ENCODE data around the gene PCDH12. TPM values are rescaled to one million over a fixed set of nuclear protein-coding genes. Genes with fewer than 3 reads are reported as not detected.

Gene PCDH12
- polyA plus RNA-seq, 2 donors: 0.16 to 0.40 TPM

- Histone ChIP-seq H3K36me3 (ENCODE audit: control insufficient read depth in 2 of 2, insufficient read depth in 2 of 2, low read length in 1 of 2) (no peaks in the 10 kb centered on the region), H3K27me3 (ENCODE audit: control insufficient read depth in 1 of 2, insufficient read depth in 2 of 2, low read length in 2 of 2) (no peaks in the 10 kb centered on the region), H3K9me3 (ENCODE audit: control insufficient read depth in 2 of 2, insufficient read depth in 1 of 2, low read depth in 1 of 2, low read length in 1 of 2) (no peaks in the 10 kb centered on the region), H3K4me1 (ENCODE audit: control insufficient read depth in 2 of 2, insufficient read depth in 2 of 2, low read length in 1 of 2) (no peaks in the 10 kb centered on the region), H3K4me3 (ENCODE audit: low read depth in 1 of 2, low read length in 2 of 2) (no peak overlapping the region), H3K27ac (ENCODE audit: low read depth in 2 of 2, low read length in 1 of 2) (no peak overlapping the region)
- 95 to 96% methylated on average over 2 of the region's 2 CpGs for WGBS, 2 donors
These were observed 8.9 kb upstream of the PCDH12 start for GRCh38 chr5:141966963-141967333.

GRCh38 chr5:141966275-141966962, 8.4 kb upstream of the PCDH12 start:
- Histone ChIP-seq H3K27ac (ENCODE audit: low read depth in 2 of 2, low read length in 1 of 2) (no peak overlapping the region), H3K36me3 (ENCODE audit: control insufficient read depth in 2 of 2, insufficient read depth in 2 of 2, low read length in 1 of 2) (no peaks in the 10 kb centered on the region), H3K4me1 (ENCODE audit: control insufficient read depth in 2 of 2, insufficient read depth in 2 of 2, low read length in 1 of 2) (no peaks in the 10 kb centered on the region), H3K27me3 (ENCODE audit: control insufficient read depth in 1 of 2, insufficient read depth in 2 of 2, low read length in 2 of 2) (no peaks in the 10 kb centered on the region), H3K4me3 (ENCODE audit: low read depth in 1 of 2, low read length in 2 of 2) (no peak overlapping the region), H3K9me3 (ENCODE audit: control insufficient read depth in 2 of 2, insufficient read depth in 1 of 2, low read depth in 1 of 2, low read length in 1 of 2) (no peaks in the 10 kb centered on the region)
- WGBS, 2 donors: 83 to 91% methylated on average over 4 of the region's 4 CpGs

GRCh38 chr5:141965071-141965470, 7.1 kb upstream of the PCDH12 start:
- no peaks in the 10 kb centered on the region for H3K27me3 ChIP-seq (ENCODE audit: control insufficient read depth in 1 of 2, insufficient read depth in 2 of 2, low read length in 2 of 2)

GRCh38 chr5:141963701-141964100, 5.7 kb upstream of the PCDH12 start:
- Histone ChIP-seq H3K36me3 (ENCODE audit: control insufficient read depth in 2 of 2, insufficient read depth in 2 of 2, low read length in 1 of 2) (no peaks in the 10 kb centered on the region), H3K4me3 (ENCODE audit: low read depth in 1 of 2, low read length in 2 of 2) (no peak overlapping the region), H3K27me3 (ENCODE audit: control insufficient read depth in 1 of 2, insufficient read depth in 2 of 2, low read length in 2 of 2) (no peaks in the 10 kb centered on the region), H3K27ac (ENCODE audit: low read depth in 2 of 2, low read length in 1 of 2) (no peak overlapping the region), H3K9me3 (ENCODE audit: control insufficient read depth in 2 of 2, insufficient read depth in 1 of 2, low read depth in 1 of 2, low read length in 1 of 2) (no peaks in the 10 kb centered on the region), H3K4me1 (ENCODE audit: control insufficient read depth in 2 of 2, insufficient read depth in 2 of 2, low read length in 1 of 2) (no peaks in the 10 kb centered on the region)
- WGBS, 2 donors: 58 to 64% methylated on average over 3 of the region's 3 CpGs

More at GRCh38 chr5:141965071-141965470, 7.1 kb upstream of the PCDH12 start:
- Histone ChIP-seq H3K36me3 (ENCODE audit: control insufficient read depth in 2 of 2, insufficient read depth in 2 of 2, low read length in 1 of 2) (no peaks in the 10 kb centered on the region), H3K9me3 (ENCODE audit: control insufficient read depth in 2 of 2, insufficient read depth in 1 of 2, low read depth in 1 of 2, low read length in 1 of 2) (no peaks in the 10 kb centered on the region), H3K4me1 (ENCODE audit: control insufficient read depth in 2 of 2, insufficient read depth in 2 of 2, low read length in 1 of 2) (no peaks in the 10 kb centered on the region), H3K4me3 (ENCODE audit: low read depth in 1 of 2, low read length in 2 of 2) (no peak overlapping the region), H3K27ac (ENCODE audit: low read depth in 2 of 2, low read length in 1 of 2) (no peak overlapping the region)
- 69 to 73% methylated on average over 7 of the region's 7 CpGs for WGBS, 2 donors

GRCh38 chr5:141961466-141961865, 3.5 kb upstream of the PCDH12 start:
- no peaks in the 10 kb centered on the region for H3K9me3 ChIP-seq (ENCODE audit: control insufficient read depth in 2 of 2, insufficient read depth in 1 of 2, low read depth in 1 of 2, low read length in 1 of 2)
- no peak overlapping the region for H3K27ac ChIP-seq (ENCODE audit: low read depth in 2 of 2, low read length in 1 of 2)
- no peaks in the 10 kb centered on the region for H3K27me3 ChIP-seq (ENCODE audit: control insufficient read depth in 1 of 2, insufficient read depth in 2 of 2, low read length in 2 of 2)
- 87 to 93% methylated on average over 3 of the region's 3 CpGs for WGBS, 2 donors
- no peaks in the 10 kb centered on the region for H3K36me3 ChIP-seq (ENCODE audit: control insufficient read depth in 2 of 2, insufficient read depth in 2 of 2, low read length in 1 of 2)
- H3K4me3 ChIP-seq (ENCODE audit: low read depth in 1 of 2, low read length in 2 of 2): no peak overlapping the region
- peaks cover 0 to 3% of the 10 kb centered on the region in 2 donors for H3K4me1 ChIP-seq (ENCODE audit: control insufficient read depth in 2 of 2, insufficient read depth in 2 of 2, low read length in 1 of 2)

- Histone ChIP-seq H3K36me3 (ENCODE audit: control insufficient read depth in 2 of 2, insufficient read depth in 2 of 2, low read length in 1 of 2) (no peaks in the 10 kb centered on the region), H3K4me3 (ENCODE audit: low read depth in 1 of 2, low read length in 2 of 2) (no peak overlapping the region)
These were observed 2.7 kb upstream of the PCDH12 start for GRCh38 chr5:141960449-141961323.

GRCh38 chr5:141960018-141960417, 2.0 kb upstream of the PCDH12 start:
- no peaks in the 10 kb centered on the region for H3K9me3 ChIP-seq (ENCODE audit: control insufficient read depth in 2 of 2, insufficient read depth in 1 of 2, low read depth in 1 of 2, low read length in 1 of 2)
- H3K4me1 ChIP-seq (ENCODE audit: control insufficient read depth in 2 of 2, insufficient read depth in 2 of 2, low read length in 1 of 2): peaks cover 0 to 3% of the 10 kb centered on the region in 2 donors
- no peak overlapping the region for H3K4me3 ChIP-seq (ENCODE audit: low read depth in 1 of 2, low read length in 2 of 2)
- no peak overlapping the region for H3K27ac ChIP-seq (ENCODE audit: low read depth in 2 of 2, low read length in 1 of 2)
- WGBS, 2 donors: 61 to 68% methylated on average over 10 of the region's 10 CpGs
- H3K36me3 ChIP-seq (ENCODE audit: control insufficient read depth in 2 of 2, insufficient read depth in 2 of 2, low read length in 1 of 2): no peaks in the 10 kb centered on the region
- no peaks in the 10 kb centered on the region for H3K27me3 ChIP-seq (ENCODE audit: control insufficient read depth in 1 of 2, insufficient read depth in 2 of 2, low read length in 2 of 2)

More at GRCh38 chr5:141960449-141961323, 2.7 kb upstream of the PCDH12 start:
- Histone ChIP-seq H3K9me3 (ENCODE audit: control insufficient read depth in 2 of 2, insufficient read depth in 1 of 2, low read depth in 1 of 2, low read length in 1 of 2) (no peaks in the 10 kb centered on the region), H3K27ac (ENCODE audit: low read depth in 2 of 2, low read length in 1 of 2) (no peak overlapping the region), H3K4me1 (ENCODE audit: control insufficient read depth in 2 of 2, insufficient read depth in 2 of 2, low read length in 1 of 2) (peaks cover 0 to 3% of the 10 kb centered on the region in 2 donors), H3K27me3 (ENCODE audit: control insufficient read depth in 1 of 2, insufficient read depth in 2 of 2, low read length in 2 of 2) (no peaks in the 10 kb centered on the region)
- WGBS, 2 donors: 29 to 31% methylated on average over 14 of the region's 14 CpGs

- Histone ChIP-seq H3K4me3 (ENCODE audit: low read depth in 1 of 2, low read length in 2 of 2) (no peak overlapping the region), H3K36me3 (ENCODE audit: control insufficient read depth in 2 of 2, insufficient read depth in 2 of 2, low read length in 1 of 2) (no peaks in the 10 kb centered on the region)
These were observed 657 bp upstream of the PCDH12 start for GRCh38 chr5:141958546-141959172.

GRCh38 chr5:141957367-141957996, 520 bp downstream of the PCDH12 start:
- 54 to 56% methylated on average over 16 of the region's 16 CpGs for WGBS, 2 donors
- H3K27ac ChIP-seq (ENCODE audit: low read depth in 2 of 2, low read length in 1 of 2): peak overlapping the region in 1 of 2 donors; percentile 11
- no peaks in the 10 kb centered on the region for H3K27me3 ChIP-seq (ENCODE audit: control insufficient read depth in 1 of 2, insufficient read depth in 2 of 2, low read length in 2 of 2)
- H3K4me1 ChIP-seq (ENCODE audit: control insufficient read depth in 2 of 2, insufficient read depth in 2 of 2, low read length in 1 of 2): peaks cover 3 to 4% of the 10 kb centered on the region in 2 donors
- no peaks in the 10 kb centered on the region for H3K36me3 ChIP-seq (ENCODE audit: control insufficient read depth in 2 of 2, insufficient read depth in 2 of 2, low read length in 1 of 2)
- H3K9me3 ChIP-seq (ENCODE audit: control insufficient read depth in 2 of 2, insufficient read depth in 1 of 2, low read depth in 1 of 2, low read length in 1 of 2): no peaks in the 10 kb centered on the region
- no peak overlapping the region for H3K4me3 ChIP-seq (ENCODE audit: low read depth in 1 of 2, low read length in 2 of 2)

More at GRCh38 chr5:141958546-141959172, 657 bp upstream of the PCDH12 start:
- WGBS, 2 donors: 49 to 53% methylated on average over 8 of the region's 8 CpGs
- peak overlapping the region in 1 of 2 donors; percentile 4 for H3K27ac ChIP-seq (ENCODE audit: low read depth in 2 of 2, low read length in 1 of 2)
- no peaks in the 10 kb centered on the region for H3K27me3 ChIP-seq (ENCODE audit: control insufficient read depth in 1 of 2, insufficient read depth in 2 of 2, low read length in 2 of 2)
- peaks cover 0 to 3% of the 10 kb centered on the region in 2 donors for H3K4me1 ChIP-seq (ENCODE audit: control insufficient read depth in 2 of 2, insufficient read depth in 2 of 2, low read length in 1 of 2)
- no peaks in the 10 kb centered on the region for H3K9me3 ChIP-seq (ENCODE audit: control insufficient read depth in 2 of 2, insufficient read depth in 1 of 2, low read depth in 1 of 2, low read length in 1 of 2)
